Testis (tissue), 2 donors: ENCODE results near the gene FFAR3.

Experiments used
- POLR2A ChIP-seq: fragments of 450-650 bp; IDR thresholded peaks from one replicate; pipeline ENCODE4 v1.6.1; 2017; ENCODE audit warnings: antibody characterized with exemption, mild to moderate bottlenecking, moderate library complexity
- TF ChIP-seq, protein P1 (sequence below), 3 experiments: fragments of 450-650 bp in 2 of 3; fragments of 200-600 bp in 1 of 3; sonication (generic) in 1 of 3; IDR thresholded peaks; one replicate each; pipeline ENCODE4 v1.5.1; 2016 to 2019; ENCODE audit warnings: antibody characterized with exemption in 3 of 3, mild to moderate bottlenecking in 2 of 3, moderate library complexity in 1 of 3

GRCh38 chr19:35380450-35381124 is 22.3 kb downstream of the FFAR3 start:
- no peak for TF ChIP-seq POLR2A
- TF ChIP-seq, protein P1, sequence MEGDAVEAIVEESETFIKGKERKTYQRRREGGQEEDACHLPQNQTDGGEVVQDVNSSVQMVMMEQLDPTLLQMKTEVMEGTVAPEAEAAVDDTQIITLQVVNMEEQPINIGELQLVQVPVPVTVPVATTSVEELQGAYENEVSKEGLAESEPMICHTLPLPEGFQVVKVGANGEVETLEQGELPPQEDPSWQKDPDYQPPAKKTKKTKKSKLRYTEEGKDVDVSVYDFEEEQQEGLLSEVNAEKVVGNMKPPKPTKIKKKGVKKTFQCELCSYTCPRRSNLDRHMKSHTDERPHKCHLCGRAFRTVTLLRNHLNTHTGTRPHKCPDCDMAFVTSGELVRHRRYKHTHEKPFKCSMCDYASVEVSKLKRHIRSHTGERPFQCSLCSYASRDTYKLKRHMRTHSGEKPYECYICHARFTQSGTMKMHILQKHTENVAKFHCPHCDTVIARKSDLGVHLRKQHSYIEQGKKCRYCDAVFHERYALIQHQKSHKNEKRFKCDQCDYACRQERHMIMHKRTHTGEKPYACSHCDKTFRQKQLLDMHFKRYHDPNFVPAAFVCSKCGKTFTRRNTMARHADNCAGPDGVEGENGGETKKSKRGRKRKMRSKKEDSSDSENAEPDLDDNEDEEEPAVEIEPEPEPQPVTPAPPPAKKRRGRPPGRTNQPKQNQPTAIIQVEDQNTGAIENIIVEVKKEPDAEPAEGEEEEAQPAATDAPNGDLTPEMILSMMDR (IDR thresholded peaks at IDR 0.05): no peak
